Activated CD8-positive, alpha-beta memory T cell treated with anti-CD3 and anti-CD28 coated beads for 36 hours (primary cell): ENCODE measurements around the gene EVI5L. TPM values are rescaled to one million over a fixed set of nuclear protein-coding genes. Genes with fewer than 3 reads are reported as not detected.

Source experiments
- CTCF ChIA-PET: fragments of 350-600 bp; sonication (Branson Sonifier 250); formaldehyde crosslinking; loops from one replicate; lab custom pipeline; 2021; ENCODE audit warnings: antibody characterized with exemption; lab: Charles Lee
- POLR2A ChIA-PET: fragments of 350-600 bp; sonication (Branson Sonifier 250); formaldehyde crosslinking; loops from one replicate; lab custom pipeline; 2021; ENCODE audit warnings: antibody characterized with exemption; lab: Charles Lee
- total RNA-seq, 2 experiments: library from RNA; stranded (reverse); gene quantifications; one replicate each; pipeline ENCODE4 v1.2.3, GENCODE V29; 2021

EVI5L gene
- total RNA-seq, 2 experiments from 2014 or later = 5.3 to 6.0 TPM

DNA sequence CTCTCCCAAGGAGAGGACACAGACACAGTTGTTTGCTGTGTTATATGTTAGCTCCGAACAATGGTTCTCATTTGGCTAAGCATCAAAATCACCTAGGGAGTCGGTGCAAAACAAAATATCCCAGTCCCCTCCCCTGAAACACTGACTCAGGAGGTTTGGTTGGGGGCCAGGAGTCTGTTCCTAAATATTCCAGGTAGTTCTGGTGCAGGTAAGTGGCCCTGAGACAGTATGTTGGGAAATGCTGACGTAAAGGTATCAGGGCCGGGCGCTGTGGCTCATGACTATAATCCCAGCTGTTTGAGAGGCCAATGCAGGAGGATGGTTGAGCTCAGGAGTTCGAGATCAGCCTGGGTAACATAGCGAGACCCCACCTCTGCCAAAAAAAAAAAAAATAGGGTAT lies 71.3 kb downstream of the EVI5L start:
- ChIA-PET CTCF (interaction anchor here (1.3 to 1.6 kb wide), 2 partner anchors 32 to 43 kb away, joined by 5 to 6 read pairs; no protein-coding TSS in a partner anchor), POLR2A (no interaction called here)

DNA sequence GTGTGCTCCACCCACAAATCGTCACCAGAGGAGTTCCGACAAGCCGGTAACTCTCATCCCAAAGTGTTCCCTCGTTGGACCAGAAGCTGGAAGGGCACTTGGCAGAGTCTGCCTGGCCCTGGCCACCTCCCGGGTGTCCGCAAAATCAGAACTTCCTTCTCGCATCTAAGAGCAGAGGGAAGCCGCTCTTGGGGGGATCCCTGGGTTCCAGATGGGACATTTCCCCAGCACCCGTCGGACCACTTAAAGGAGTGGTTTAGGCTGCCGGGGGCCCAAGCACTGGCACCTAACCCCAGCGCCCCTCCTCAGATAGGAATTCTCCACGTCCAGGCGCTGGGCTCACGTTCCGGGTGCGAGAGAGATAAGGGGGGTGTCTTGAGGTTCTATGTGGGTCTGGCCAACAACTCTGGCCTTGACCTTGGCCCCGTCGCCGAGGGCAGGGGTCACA lies 72.8 kb downstream of the EVI5L start:
- ChIA-PET CTCF (interaction anchor here (1.0 to 1.6 kb wide), 6 partner anchors 9 to 222 kb away, joined by 3 to 24 read pairs (median 5); partner anchors contain the start of genes SNAPC2, TIMM44 and TRAPPC5), POLR2A (interaction anchor here (0.5 to 1.5 kb wide), 2 partner anchors 18 to 1598 kb away, joined by 3 to 11 read pairs; partner anchors contain the start of gene SNAPC2)

DNA sequence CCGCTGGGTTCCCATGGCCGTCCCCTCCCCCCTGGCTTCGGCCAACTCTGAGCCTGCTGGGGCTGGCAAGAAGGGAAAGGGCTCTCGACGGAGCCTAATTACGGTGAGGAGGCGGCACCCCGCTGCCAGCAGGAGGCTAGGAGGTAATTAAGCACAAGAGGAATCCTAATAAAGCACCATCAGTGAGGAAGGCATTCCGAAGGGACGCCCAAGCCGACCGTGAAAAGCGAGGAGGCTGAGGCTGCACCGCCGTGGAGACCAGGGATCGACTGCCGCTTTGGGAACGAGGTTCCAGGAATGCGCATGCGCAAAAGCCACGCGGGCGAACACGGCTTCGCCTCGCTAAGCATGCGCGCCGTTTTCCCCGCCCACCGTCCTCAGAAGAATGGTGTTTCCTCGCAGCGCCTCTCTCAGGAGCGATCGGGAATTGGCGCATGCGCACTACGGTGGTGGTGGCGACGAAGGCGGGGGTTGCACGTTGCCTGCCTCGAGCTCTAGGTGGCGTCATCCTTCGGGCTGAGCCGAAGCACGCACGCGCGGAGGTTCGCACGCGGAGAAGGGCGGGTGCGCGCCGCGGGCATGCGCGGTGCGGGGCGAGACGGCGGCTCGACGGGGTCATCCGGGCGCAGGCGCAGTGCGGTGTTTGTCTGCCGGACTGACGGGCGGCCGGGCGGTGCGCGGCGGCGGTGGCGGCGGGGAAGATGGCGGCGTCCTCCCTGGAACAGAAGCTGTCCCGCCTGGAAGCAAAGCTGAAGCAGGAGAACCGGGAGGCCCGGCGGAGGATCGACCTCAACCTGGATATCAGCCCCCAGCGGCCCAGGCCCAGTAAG lies 73.4 kb downstream of the EVI5L start, which contains the start of gene MAP2K7:
MAP2K7 (plus strand) TSS at position 634 of the 830 bp plus-strand sequence; CDS start at position 702, 68 bp downstream.
- POLR2A ChIA-PET = interaction anchor here (0.5 to 1.5 kb wide), 3 partner anchors 17 to 1597 kb away, joined by 3 to 11 read pairs (median 3); partner anchors contain the start of gene SNAPC2
- CTCF ChIA-PET = interaction anchor here (0.7 to 1.5 kb wide), 8 partner anchors 9 to 223 kb away, joined by 3 to 24 read pairs (median 4); partner anchors contain the start of genes SNAPC2, TIMM44 and TRAPPC5

DNA sequence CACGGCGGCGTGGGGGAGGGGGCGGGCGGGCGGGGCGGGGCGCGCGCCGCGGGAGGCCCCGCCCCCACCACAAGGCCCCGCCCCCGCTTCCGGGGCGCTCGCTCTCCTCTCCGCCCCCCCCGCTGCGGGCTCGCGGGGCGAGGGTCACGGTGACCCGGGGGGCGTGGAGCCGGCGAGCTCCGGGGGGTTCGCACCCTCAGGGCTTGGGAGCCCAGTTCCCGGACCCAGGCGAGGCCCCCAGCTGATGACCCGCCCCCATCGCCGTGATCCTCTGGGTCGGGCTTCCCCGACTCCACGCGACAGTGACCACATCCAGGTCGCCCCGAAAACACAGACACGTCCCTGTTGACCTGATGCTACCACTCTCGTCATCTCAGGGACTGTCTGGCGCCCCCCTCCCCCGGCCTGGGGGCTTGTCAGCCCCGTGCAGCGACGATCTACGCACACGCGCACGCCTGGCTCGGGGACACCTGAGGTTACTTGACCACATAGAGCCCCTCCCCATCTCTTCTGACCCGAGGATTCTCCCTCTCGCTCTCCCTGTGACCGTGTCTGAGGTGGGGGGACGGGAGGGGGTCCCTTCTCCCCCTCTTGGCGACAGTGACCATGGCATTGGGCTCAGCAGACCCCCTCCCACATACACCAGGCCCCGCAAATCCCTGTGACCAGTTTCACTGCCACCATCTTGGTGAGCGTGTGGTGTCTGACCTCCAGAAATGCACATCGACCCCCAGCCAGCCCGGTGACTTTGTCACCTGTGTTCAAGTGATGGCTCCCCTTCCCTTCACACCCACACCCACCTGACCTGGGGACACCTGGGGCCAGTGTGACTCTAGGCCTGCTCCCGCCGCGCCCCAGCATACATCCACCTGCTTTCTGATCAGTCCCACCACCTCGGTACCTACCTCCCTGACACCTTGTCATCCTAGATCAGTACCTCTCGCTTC lies 74.3 kb downstream of the EVI5L start:
- POLR2A ChIA-PET = interaction anchor here (1.5 kb wide), 1 partner anchor 16 kb away, joined by 11 read pairs; the partner anchor contains the start of gene SNAPC2
- CTCF ChIA-PET = interaction anchor here (0.7 to 1.5 kb wide), 7 partner anchors 13 to 224 kb away, joined by 3 to 24 read pairs (median 4); partner anchors contain the start of genes SNAPC2, TIMM44 and TRAPPC5

DNA sequence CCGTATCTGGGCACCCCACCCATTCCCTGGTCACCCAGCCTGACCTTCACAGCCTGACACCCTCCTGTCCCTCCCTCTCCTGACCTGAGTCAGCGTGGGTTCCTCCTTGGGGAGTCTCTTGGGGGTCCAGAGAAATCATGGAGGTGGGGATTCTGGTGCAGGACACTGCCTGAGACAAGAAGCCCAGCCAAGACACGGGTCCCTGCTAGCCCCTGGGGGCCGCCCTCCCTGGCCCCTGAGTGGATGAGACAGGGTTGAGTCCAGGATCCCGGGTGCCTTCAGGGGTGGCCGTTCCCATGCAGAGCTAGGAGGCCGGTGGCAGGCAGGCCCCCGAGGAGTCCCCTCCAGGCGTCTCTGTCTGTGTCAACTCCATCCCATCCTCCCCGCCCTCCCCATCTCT lies 75.2 kb downstream of the EVI5L start:
- ChIA-PET CTCF (no interaction called here), POLR2A (no interaction called here)

DNA sequence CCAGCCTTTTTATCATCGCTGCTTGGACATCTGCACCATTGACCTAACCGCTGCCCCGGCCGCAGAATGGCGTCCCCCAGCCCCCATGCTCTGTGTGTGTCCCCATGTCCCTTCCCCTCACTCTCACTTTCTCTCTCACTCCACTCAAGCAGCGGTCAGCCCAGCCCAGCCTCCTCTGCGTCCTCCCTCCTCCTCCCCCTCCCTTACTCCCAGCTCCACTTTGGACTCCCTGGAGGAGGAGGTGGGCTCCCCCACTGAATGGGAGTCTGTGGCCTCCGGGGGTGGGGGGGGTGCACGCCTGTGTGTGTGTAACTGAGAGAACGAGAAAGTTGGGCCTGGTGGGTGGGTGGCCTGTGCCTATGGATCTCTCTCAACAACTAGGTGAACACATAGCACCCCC lies 75.8 kb downstream of the EVI5L start:
- ChIA-PET POLR2A (interaction anchor here (1.1 kb wide), 1 partner anchor 372 kb away, joined by 3 read pairs; no protein-coding TSS in a partner anchor), CTCF (no interaction called here)

DNA sequence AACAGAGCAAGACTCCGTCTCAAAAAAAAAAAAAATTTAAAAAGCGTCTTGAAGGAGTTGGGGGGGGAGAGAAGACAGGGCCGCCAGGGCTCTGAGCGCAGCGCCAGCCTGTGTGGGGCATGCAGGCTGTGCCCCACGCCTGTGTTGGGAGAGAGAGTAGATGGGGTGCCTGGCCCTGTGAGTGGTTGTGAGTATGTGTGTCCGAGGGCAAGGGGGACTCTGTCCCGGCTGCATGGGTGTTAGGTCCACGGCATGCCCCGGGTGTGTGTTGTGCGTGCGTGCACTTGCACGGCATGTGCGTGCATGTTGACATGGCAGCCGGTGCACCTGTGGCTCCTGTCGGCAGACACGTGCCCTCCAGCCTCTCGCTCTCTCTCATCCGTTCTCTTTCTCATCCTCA lies 77.1 kb downstream of the EVI5L start:
- ChIA-PET CTCF (no interaction called here), POLR2A (interaction anchor here (0.9 kb wide), 1 partner anchor 28 kb away, joined by 3 read pairs; no protein-coding TSS in a partner anchor)

DNA sequence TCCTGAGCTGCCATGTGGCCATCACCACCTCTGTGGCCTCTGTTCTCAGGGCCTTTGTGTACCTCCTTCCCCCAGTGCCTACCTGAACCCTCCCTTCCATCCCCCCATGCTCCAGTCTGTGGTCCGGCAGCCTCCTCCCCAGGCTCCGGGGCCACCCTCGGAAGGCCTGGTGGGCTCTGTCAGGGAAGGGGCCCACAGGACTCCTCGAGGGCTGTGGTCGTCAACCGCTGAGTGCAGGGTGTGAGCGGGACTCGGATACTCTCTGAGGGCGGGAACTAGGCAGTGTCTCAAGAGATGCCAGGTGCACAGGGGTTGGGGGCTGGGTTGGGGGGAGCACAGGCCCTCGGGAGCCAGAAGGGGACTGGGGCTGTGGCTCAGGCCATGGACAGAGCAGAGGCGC lies 77.5 kb downstream of the EVI5L start:
- ChIA-PET CTCF (interaction anchor here (2.0 kb wide), 1 partner anchor 10 kb away, joined by 8 read pairs; no protein-coding TSS in a partner anchor), POLR2A (no interaction called here)

DNA sequence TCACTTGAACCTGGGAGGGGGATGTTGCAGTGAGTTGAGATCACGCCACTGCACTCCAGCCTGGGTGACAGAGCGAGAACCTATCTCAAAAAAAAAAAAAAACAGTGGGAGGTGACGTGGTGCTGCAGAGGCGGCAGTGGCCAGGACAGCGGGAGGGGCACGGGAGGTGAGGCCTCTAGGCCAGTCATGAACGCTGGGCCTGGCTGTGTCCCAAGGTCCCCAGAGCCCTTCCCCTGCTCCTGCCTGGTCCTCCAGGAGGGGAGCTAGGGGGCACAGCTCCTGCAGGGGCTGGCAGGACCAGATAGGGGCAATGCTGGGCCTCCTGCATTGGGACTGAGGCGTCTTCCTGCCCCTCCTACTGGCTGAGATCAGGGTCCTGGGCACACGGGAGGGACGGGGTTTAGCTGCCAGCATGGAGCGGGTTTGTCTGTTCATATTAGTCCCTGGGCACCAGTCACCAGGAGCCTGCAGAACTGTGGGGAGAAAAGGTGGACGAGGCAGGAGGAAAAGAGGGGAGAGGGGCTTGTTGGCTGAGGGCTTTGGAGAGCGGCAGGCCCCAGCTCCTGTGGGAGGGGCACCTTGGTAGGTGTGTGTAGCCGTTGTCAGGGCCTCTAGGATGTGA lies 78.2 kb downstream of the EVI5L start:
- ChIA-PET CTCF (interaction anchor here (1.4 to 2.0 kb wide), 2 partner anchors 9 to 39 kb away, joined by 5 to 8 read pairs; no protein-coding TSS in a partner anchor), POLR2A (no interaction called here)

DNA sequence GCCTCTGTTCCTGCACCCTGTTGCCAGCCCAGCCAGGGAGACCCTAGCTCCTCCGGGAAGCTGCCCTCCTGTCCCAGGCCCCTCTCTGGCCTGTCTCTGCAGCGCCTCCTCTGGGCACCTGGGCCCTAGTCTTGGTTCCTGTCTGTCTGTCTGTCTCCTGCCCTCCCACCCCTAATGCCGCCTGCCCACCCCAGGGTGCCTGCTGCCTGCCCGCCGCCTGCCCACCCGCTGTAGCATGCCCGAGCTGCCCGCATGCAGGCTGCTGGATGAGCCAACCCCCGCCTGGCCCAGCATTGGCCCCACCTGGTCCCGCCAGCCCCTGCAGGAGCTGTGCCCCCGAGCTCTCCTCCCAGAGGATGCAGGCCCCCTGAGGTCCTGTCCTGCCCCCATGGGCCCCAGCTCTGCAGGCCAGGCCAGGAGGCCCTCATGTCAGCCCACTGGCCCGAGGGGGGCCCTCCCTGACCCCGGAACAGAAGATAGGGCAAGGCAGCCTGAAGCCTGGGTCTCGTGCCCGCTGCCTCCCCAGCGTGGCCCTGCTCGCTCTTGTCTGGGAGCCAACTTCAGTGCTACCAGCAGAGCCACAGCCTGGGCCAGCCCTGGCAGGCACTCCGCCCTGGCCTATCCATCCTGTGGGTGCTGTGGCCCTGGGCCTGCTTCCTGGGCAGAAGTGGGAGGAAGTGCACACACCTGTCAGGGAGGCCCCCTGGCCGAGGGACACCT lies 78.9 kb downstream of the EVI5L start:
- POLR2A ChIA-PET = no interaction called here
- CTCF ChIA-PET = interaction anchor here (1.4 to 2.0 kb wide), 2 partner anchors 9 to 40 kb away, joined by 5 to 8 read pairs; no protein-coding TSS in a partner anchor

DNA sequence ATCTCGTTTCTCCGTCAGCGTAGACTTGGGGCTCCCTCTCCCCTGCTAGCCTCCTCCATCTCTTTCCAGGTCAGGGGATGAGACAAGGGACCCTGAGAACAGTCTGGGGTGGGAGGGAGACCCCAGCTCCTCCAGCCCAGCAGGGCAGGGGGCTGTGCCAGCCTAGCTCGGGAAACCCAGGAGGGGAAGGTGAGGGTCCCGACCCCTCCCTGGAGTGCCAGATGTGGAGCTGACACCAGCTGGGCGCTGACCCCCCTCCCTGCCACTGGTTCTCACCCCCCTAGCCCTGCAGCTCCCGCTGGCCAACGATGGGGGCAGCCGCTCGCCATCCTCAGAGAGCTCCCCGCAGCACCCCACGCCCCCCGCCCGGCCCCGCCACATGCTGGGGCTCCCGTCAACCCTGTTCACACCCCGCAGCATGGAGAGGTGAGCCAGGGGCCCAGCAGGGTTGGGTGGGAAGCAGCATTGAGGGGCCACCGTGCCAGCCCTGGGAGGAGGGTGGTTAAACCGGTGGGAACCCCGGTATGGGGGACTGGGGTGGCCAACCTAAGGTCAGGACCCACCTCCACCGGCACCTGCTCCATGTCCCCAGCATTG lies 79.6 kb downstream of the EVI5L start:
- ChIA-PET CTCF (interaction anchor here (1.4 to 2.0 kb wide), 2 partner anchors 8 to 40 kb away, joined by 5 to 8 read pairs; no protein-coding TSS in a partner anchor), POLR2A (no interaction called here)

DNA sequence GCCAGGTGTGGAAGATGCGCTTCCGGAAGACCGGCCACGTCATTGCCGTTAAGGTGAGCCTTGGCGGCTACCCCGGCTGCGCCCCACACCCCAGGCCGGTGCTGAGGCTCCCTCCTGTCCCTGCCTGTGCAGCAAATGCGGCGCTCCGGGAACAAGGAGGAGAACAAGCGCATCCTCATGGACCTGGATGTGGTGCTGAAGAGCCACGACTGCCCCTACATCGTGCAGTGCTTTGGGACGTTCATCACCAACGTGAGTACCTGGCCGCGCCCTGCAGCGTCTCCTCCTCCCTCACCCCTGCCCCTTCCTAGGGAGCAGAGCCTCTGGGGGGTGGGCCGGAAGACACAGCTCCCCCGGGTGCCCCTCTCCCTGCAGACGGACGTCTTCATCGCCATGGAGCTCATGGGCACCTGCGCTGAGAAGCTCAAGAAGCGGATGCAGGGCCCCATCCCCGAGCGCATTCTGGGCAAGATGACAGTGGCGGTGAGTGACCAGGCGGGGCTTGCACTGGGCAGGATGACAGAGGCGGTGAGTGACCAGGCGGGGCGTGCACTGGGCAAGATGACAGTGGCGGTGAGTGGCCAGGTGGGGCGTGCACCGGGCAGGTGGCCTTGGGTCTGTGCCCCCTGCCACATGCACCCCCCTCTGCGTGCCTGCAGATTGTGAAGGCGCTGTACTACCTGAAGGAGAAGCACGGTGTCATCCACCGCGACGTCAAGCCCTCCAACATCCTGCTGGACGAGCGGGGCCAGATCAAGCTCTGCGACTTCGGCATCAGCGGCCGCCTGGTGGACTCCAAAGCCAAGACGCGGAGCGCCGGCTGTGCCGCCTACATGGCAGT lies 80.5 kb downstream of the EVI5L start:
- ChIA-PET CTCF (no interaction called here), POLR2A (no interaction called here)

DNA sequence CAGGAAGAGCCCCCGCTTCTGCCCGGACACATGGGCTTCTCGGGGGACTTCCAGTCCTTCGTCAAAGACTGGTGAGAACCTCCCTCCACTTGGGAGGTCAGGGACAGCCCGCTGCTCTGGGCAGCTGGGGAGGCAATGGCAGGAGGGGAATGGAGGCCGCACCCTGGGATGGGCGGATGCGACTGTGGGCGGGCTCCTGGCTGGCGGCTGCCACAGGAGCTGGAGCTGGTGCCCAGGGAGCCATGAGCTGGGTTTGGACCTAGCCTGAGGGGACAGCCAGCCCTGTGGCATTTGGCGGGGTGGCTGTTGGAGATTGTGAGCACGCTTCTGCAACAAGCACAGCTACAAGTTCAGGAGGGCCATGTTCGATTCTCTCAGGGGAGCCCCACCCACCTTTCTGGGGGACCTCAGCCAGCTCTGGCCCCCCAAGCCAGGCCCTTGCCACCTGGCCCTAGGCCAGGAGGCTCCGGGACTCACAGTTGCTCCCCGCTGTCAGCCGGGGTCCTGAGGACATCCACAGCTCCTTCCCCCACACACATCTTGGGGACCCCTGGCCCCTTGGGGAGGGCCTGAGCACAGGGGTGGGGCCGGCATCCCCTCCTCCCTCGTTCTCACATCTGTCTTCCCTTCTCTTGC lies 81.6 kb downstream of the EVI5L start:
- POLR2A ChIA-PET = no interaction called here
- CTCF ChIA-PET = interaction anchor here (1.0 kb wide), 1 partner anchor 9 kb away, joined by 3 read pairs; no protein-coding TSS in a partner anchor

DNA sequence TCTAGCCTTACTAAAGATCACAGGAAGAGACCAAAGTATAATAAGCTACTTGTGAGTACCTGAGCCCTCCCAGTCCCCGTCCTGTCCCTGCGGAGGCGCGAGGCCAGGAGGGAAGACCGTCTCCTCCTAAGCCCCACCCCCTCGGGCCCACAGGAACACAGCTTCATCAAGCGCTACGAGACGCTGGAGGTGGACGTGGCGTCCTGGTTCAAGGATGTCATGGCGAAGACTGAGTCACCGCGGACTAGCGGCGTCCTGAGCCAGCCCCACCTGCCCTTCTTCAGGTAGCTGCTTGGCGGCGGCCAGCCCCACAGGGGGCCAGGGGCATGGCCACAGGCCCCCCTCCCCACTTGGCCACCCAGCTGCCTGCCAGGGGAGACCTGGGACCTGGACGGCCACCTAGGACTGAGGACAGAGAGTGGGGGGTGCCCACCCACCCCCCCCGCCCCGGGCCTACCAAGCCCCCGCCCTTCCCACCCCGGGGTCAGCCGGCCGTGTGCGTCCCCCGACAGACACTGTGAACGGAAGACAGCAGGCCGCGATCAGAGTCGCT lies 82.2 kb downstream of the EVI5L start:
- ChIA-PET POLR2A (no interaction called here), CTCF (interaction anchor here (1.0 kb wide), 1 partner anchor 10 kb away, joined by 3 read pairs; no protein-coding TSS in a partner anchor)
